HG03280 (cell line): ENCODE data around the gene PPA1.
"Not testable (repeated sequence)": the region's sequence is repeated elsewhere in the genome, so short reads cannot be mapped to it uniquely, and the experiment has no call there.

Experiments
- ATAC-seq: cut with Tn5 transposase; IDR thresholded peaks from one replicate; pipeline ENCODE4 v1.9.1; 2021; ENCODE audit warnings: mild to moderate bottlenecking, moderate library complexity; ENCODE audit not compliant: unreplicated experiment

Gene PPA1

DNA sequence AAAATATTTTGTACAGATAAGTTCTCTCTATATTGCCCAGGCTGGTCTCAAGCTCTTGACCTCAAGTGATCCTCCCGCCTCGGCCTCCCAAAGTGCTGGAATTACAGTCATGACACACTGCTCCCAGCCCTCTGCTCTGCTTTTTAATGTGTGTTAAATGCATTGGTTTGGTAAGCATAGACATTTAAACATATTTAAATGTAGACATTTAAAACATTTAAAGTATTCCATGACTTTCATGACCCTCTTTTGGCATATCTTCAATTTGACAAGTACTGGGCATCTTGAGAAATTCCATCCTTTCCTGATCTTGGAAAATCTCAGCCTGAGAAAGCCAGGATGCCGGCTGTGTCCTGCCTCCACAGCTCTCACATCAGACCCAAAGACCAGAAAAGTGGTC lies 57.7 kb downstream of the PPA1 start:
- no peak for ATAC-seq

GRCh38 chr10:70174058-70174741 lies 59.0 kb downstream of the PPA1 start:
- no peak for ATAC-seq

DNA sequence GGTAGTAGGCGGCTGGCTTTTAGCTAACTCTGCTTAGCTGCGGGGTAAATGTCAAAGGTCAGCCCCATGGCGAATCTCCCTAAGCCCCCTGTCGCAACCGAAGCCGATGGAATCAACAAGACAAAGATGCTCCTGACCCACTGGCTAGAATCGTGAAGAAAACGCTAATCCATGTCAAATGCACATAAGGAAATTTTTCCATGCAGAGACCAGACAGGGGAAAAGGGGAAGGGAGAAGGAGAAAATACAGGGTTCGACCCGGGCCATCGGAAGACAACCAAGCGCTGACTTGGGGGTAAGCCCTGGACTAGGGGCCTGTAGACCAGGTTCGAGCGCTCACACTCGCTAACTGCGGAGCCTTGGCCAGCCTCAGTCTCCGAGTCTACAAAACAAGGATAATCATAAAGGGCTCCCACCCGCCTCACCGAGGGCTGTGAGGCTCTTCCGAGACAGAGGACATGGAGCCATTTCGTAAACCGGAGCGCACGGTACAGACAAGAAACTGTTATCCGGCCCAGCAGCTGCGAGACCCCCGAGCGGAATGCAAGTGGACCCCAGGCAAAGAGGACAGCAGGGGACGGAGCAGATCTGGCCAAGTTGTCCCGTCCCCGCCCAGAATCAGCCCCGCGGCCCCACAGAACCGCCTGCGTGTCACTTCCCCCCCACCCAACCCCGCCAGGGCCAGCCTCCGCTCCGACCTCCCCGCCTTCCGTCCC lies 63.4 kb downstream of the PPA1 start:
- ATAC-seq = peak; percentile 6

GRCh38 chr10:70169011-70169410 lies 64.2 kb downstream of the PPA1 start:
- no peak for ATAC-seq

GRCh38 chr10:70167246-70167645 lies 66.0 kb downstream of the PPA1 start:
- ATAC-seq = no peak

DNA sequence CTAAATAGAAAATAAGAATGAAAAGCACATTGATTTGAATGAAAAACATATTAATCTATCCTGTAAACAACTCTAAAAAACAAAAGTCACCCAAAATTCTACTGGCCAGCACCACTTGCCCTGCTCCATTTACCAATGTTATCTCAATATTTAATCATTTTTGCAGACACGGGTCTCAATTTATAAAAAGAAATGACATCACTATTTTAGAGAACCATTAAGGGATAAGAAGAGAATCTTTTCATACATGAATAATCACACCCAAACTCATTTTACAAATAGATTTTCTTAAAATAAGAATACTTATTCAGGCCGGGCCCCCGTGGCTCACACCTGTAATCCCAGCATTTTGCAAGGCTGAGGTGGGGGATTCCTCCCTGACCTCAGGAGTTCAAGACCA lies 66.8 kb downstream of the PPA1 start:
- ATAC-seq = no peak

DNA sequence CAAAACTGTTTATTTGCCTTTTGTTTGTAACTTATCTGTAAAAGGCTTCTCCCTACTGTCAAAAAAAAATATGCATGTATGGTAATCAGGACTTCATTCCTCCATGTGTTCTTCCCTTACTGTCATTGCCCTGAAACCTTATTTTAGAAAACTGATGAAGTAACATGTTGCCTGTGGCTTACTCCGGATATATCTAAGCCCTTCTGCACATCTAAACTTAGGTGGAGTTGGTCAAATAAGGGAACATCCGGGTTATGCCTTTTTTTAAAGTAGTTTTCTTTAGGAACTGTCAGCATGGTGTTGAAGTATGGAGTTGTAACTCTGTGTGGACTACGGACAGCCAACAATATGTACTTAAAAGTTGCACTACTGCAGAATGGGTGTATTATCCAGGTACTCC lies 69.1 kb downstream of the PPA1 start:
- no peak for ATAC-seq

DNA sequence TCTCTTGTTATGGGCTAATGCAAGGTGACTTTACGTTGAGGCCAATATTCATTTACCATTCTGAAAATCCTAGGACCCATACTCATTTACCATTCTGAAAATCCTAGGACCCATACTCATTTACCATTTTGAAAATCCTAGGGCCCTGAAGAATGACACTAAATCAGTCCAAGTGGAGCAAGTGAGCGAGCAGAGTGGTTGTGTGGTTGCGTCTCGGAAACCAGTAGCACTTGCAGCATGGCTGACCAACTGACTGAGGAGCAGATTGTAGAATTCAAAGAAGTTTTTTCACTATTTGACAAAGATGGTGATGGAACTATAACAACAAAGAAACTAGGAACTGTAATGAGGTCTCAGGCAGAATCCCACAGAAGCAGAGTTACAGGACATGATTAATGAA lies 69.8 kb downstream of the PPA1 start:
- ATAC-seq = no peak

- ATAC-seq = peak; percentile 57
Observed at GRCh38 chr10:70162892-70163201, 70.4 kb downstream of the PPA1 start.

- no peak for ATAC-seq
Observed at GRCh38 chr10:70162151-70162891, 70.9 kb downstream of the PPA1 start.

DNA sequence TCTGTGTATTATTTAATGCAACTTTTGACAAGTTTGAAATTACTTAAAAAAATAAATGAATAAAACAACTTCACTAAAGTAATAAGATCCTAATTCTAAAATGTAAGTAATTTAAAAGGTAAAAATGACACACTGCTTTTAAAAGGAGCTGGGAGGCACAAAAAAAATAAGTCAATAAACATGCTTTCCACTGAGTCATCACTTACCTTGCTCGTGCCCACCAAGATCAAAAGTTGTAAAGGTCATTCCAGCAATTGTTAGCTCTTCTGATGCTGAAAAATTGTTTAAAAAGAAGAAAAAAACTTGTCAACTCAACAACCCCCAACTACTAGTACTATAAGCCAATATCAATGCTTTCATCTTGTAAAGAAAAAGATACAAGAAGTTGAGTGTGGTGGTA lies 72.4 kb downstream of the PPA1 start:
- ATAC-seq = no peak

DNA sequence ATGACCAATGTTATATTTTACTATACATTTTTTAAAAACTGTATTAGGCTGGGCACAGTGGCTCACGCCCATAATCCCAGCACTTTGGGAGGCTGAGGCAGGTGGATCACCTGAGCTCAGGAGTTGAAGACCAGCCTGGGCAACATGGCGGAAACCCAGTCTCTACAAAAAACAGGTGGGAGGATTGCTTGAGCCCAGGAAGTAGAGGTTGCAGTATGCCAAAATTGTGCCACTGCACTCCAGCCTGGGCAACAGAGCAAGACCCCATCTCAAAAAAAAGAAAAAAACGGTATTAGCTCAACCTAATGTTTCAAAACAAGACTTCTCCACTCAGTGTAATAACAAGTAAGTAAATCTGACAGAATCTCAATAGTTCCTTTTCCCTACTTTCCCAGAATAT lies 73.9 kb downstream of the PPA1 start:
- not testable (repeated sequence) for ATAC-seq

DNA sequence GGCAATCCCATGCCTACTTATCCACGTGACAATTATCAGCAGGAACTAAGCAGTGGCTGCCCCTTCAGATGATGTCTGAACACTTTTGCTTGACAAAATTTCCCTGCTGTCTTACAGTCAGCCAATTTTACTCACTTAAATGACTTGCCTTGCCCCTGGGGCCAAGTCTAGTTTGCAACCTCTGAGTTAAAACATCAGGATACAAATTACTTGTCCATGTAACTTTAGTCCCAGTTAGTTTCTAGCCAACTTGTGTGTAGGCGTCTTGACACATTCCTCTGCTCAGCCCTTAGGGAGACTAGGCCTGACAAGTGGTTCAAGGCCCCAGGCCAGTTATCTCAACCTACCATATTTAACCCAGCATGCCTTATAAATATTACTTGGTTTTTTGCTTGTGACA lies 75.1 kb downstream of the PPA1 start:
- ATAC-seq = no peak

DNA sequence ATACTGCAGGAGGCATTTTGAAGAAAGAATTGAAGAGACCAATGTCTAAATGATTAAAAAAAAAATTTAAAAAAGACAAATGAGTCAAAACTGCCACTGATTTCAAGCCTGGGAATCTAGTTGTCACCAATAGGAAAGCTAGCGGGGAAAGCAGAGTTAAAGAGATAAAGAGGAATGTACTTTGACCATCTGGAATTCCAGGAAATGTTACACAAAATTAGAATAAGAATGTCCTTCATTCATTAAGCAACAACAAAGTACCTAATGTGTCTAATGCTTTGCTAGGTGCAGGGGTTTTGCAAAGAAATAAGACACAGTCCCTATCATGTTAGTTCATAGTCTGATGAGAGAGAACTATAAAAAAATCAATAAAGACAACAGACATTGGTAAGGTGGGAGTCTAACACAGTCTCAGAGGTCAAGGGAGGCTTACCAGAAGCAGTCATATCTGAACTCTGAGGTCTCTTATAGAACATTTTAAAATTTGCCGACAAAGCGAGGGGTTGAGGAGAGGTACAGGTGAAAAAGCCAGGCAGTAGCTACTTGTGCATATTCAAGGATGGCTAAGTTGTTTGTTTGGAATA lies 77.9 kb downstream of the PPA1 start:
- no peak for ATAC-seq
